Osteocyte (in vitro differentiated cells): ENCODE data around the gene BMPR1B. TPM values are rescaled to one million over a fixed set of nuclear protein-coding genes. Genes with fewer than 3 reads are reported as not detected.

Experiments
- DNase-seq: peaks from one replicate; pipeline ENCODE4 v3.0.0; 2021; ENCODE audit warnings: mixed read lengths; ENCODE audit not compliant: unreplicated experiment; ENCODE audit errors: extremely low spot score
- H3K27ac Mint-ChIP-seq: one replicate; pipeline ENCODE4 v1.8.0; 2021; ENCODE audit warnings: mild to moderate bottlenecking, mixed read lengths; ENCODE audit not compliant: unreplicated experiment
- H3K27me3 Mint-ChIP-seq: one replicate; pipeline ENCODE4 v1.8.0; 2021; ENCODE audit warnings: mixed read lengths; ENCODE audit not compliant: unreplicated experiment
- H3K36me3 Mint-ChIP-seq: one replicate; pipeline ENCODE4 v1.8.0; 2021; ENCODE audit warnings: mixed read lengths; ENCODE audit not compliant: unreplicated experiment
- H3K4me1 Mint-ChIP-seq: one replicate; pipeline ENCODE4 v1.8.0; 2021; ENCODE audit warnings: mixed read lengths; ENCODE audit not compliant: unreplicated experiment
- H3K4me3 Mint-ChIP-seq: one replicate; pipeline ENCODE4 v1.8.0; 2021; ENCODE audit warnings: mild to moderate bottlenecking, moderate library complexity, mixed read lengths; ENCODE audit not compliant: unreplicated experiment
- H3K9me3 Mint-ChIP-seq: one replicate; pipeline ENCODE4 v1.8.0; 2021; ENCODE audit warnings: mixed read lengths; ENCODE audit not compliant: unreplicated experiment
- CTCF ChIP-seq: fragments of 200-600 bp; sonication (generic); IDR thresholded peaks from 2 replicates; pipeline ENCODE4 v1.5.0; 2021; ENCODE audit warnings: antibody characterized with exemption, mild to moderate bottlenecking, moderate library complexity
- total RNA-seq: library from RNA; stranded (reverse); gene quantifications from 2 replicates; pipeline ENCODE4 v1.2.1, GENCODE V29; 2021

Gene BMPR1B
- total RNA-seq, 1 donor from 2014 or later = 1.5 TPM

GRCh38 chr4:95156452-95156765, 398.7 kb downstream of the BMPR1B start:
- TF ChIP-seq CTCF = peak; percentile 3
- Mint-ChIP-seq H3K9me3 (no peaks in the 10 kb centered on the region), H3K4me1 (peaks cover 6% of the 10 kb centered on the region), H3K4me3 (no peak overlapping the region), H3K27me3 (no peaks in the 10 kb centered on the region), H3K36me3 (no peaks in the 10 kb centered on the region), H3K27ac (no peak overlapping the region)
- no peak for DNase-seq

- Mint-ChIP-seq H3K4me1 (peaks cover 6% of the 10 kb centered on the region), H3K9me3 (no peaks in the 10 kb centered on the region), H3K27me3 (peaks cover 2% of the 10 kb centered on the region), H3K27ac (no peak overlapping the region), H3K36me3 (no peaks in the 10 kb centered on the region), H3K4me3 (no peak overlapping the region)
- no peak for TF ChIP-seq CTCF
- DNase-seq = no peak
Measured at GRCh38 chr4:95157596-95157995, 399.8 kb downstream of the BMPR1B start.

- Mint-ChIP-seq H3K4me3 (no peak overlapping the region), H3K27ac (no peak overlapping the region), H3K4me1 (peaks cover 6% of the 10 kb centered on the region), H3K9me3 (no peaks in the 10 kb centered on the region), H3K36me3 (no peaks in the 10 kb centered on the region), H3K27me3 (peaks cover 2% of the 10 kb centered on the region)
- no peak for DNase-seq
- TF ChIP-seq CTCF = no peak
Measured at GRCh38 chr4:95158045-95158444, 400.3 kb downstream of the BMPR1B start.

GRCh38 chr4:95158626-95159025, 400.9 kb downstream of the BMPR1B start:
- Mint-ChIP-seq H3K36me3 (no peaks in the 10 kb centered on the region), H3K27ac (no peak overlapping the region)
- no peak for DNase-seq

GRCh38 chr4:95159384-95159783, 401.6 kb downstream of the BMPR1B start:
- Mint-ChIP-seq H3K36me3 (no peaks in the 10 kb centered on the region), H3K27me3 (peaks cover 2% of the 10 kb centered on the region), H3K4me1 (peaks cover 6% of the 10 kb centered on the region), H3K9me3 (no peaks in the 10 kb centered on the region), H3K27ac (no peak overlapping the region), H3K4me3 (no peak overlapping the region)
- DNase-seq = no peak
- no peak for TF ChIP-seq CTCF

More at GRCh38 chr4:95158626-95159025, 400.9 kb downstream of the BMPR1B start:
- H3K27me3 Mint-ChIP-seq = peaks cover 2% of the 10 kb centered on the region
- TF ChIP-seq CTCF = no peak
- no peak overlapping the region for H3K4me3 Mint-ChIP-seq
- H3K9me3 Mint-ChIP-seq = no peaks in the 10 kb centered on the region
- H3K4me1 Mint-ChIP-seq = peaks cover 6% of the 10 kb centered on the region
